ENCODE data around the gene CCDC9B.

The CCDC9B gene

DNA sequence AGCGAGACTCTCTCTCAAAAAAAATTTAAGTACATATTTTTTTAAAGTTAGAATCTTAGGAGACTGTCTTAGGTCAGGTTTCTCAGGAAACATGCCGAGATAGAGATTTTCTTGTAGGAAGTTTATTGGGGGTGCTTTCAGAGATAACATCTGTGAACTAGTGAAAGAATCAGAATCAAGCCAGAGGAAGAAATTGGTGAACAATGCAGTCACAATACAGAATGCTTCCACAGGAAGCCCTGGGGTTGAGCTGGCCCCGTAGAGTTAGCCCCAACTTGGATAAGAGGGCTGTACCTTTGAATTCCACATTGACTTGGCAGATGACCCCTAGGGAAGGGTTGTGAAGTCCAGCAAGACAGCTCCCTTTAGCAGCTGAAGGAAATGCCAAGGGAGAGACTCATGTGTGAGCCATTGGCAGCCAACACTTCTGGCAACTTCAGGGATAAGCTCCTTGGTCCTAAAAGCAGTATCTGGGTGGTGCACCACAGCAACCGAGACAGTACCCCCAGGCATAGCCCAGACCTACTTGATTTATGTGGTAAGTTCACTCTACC is 25.9 kb downstream of the CCDC9B start:
- TF ChIP-seq, protein P1, sequence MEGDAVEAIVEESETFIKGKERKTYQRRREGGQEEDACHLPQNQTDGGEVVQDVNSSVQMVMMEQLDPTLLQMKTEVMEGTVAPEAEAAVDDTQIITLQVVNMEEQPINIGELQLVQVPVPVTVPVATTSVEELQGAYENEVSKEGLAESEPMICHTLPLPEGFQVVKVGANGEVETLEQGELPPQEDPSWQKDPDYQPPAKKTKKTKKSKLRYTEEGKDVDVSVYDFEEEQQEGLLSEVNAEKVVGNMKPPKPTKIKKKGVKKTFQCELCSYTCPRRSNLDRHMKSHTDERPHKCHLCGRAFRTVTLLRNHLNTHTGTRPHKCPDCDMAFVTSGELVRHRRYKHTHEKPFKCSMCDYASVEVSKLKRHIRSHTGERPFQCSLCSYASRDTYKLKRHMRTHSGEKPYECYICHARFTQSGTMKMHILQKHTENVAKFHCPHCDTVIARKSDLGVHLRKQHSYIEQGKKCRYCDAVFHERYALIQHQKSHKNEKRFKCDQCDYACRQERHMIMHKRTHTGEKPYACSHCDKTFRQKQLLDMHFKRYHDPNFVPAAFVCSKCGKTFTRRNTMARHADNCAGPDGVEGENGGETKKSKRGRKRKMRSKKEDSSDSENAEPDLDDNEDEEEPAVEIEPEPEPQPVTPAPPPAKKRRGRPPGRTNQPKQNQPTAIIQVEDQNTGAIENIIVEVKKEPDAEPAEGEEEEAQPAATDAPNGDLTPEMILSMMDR (IDR thresholded peaks at IDR 0.05; ENCODE audit: control insufficient read depth, extremely low read depth, insufficient read depth), result no peak
- no peak for DNase-seq (ENCODE audit: low read depth)
- H3K4me3 ChIP-seq (ENCODE audit: low read depth, low read length), result no peak overlapping the region

DNA sequence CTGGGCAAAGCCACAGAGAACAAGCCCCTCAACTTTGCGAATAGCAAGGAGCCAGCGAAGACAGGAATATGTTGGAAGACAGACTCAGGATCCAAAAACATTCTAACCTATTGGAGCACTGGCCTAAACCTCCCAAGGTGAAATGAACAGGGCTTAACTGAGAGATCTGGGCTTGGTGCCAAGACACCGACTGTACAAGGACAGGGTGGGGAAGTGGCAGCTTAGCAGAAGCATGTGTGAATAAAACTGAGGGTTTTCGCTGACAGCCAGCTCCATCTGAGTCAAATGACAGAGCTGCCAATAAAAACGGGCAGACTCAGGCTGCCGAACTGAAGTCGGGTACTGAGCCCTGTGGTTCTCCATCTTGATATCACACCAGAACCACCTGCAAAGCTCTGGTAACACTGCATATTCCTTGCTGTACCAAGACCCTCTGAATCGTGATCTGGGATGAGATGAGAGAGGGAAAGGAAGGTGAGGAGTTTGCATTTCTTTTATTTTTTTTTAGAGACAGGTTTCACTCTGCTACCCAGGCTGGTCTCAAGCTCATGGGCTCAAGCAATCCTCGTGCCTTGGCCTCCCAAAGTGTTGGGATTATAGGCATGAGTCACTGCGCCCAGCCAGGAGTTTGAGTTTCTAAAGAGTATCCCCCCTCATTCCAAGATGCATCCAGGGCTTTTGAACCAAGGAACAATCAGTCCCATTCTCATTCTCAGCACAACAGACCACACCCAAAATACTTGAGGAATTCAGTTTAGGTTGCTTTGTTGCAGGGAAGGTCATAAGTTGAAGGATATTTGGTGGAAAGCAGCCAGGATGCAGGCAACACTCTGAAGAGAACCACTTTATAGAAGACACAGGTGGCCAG is 27.0 kb downstream of the CCDC9B start:
- TF ChIP-seq, protein P1 (IDR thresholded peaks at IDR 0.05; ENCODE audit: control insufficient read depth, extremely low read depth, insufficient read depth), result no peak
- no peak overlapping the region for H3K4me3 ChIP-seq (ENCODE audit: low read depth, low read length)
- peak; percentile 25 for DNase-seq (ENCODE audit: low read depth)

DNA sequence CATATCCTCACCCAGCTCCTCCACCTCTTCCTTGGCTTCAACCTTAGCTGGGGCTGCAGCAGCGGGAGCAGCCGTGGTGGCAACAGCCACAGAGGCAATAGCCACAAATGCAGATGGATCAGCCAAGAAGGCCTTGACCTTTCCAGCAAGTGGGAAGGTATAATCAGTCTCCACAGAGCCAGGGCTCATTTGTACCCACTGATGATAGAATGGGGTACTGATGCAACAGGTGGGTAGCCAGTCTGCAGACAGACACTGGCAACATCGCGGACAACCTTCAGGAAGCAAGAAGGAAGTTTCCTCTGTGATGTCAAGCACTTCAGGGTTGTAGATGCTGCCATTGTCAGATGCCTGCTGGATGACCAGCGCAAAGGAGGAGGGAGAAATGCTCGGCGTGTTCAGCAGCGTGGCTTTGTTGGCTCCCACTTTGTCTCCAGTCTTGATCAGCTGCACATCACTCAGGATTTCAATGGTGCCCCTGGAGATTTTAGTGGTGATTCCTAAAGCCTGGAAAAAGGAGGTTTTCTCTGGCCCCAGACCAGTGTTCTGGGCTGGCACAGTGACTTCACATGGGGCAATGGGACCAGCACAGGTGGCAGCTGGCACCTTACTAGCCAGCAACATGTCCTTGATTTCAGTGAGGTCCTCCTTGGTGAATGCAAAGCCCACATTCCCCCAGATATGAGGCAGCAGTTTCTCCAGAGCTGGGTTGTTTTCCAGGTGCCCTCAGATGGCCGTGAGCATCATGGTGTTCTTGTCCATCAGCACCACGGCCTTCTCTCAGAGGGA is 28.2 kb downstream of the CCDC9B start:
- TF ChIP-seq, protein P1 (IDR thresholded peaks at IDR 0.05; ENCODE audit: control insufficient read depth, extremely low read depth, insufficient read depth), result no peak
- no peak for DNase-seq (ENCODE audit: low read depth)
- H3K4me3 ChIP-seq (ENCODE audit: low read depth, low read length), result no peak overlapping the region

DNA sequence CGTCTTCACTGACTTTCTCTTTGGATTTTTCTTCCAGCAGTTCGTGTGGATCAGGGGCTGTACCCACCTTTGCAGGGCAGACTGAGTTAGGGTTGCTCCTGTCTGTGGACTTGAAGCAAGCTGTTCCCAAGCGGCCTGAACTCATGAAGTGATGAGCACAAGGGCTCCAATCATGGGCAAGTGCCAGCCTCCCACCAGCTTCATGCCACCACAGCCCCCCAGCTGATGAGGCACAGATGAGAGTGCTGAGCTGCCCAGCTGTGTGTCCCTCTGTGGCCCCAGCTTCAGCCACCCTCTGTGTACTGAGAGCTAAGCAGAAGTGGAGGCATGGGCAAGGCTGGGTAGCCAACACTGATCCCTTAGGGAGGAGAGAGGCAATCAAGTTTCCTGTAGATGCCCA is 29.7 kb downstream of the CCDC9B start:
- H3K4me3 ChIP-seq (ENCODE audit: low read depth, low read length), result no peak overlapping the region
- TF ChIP-seq, protein P1 (IDR thresholded peaks at IDR 0.05; ENCODE audit: control insufficient read depth, extremely low read depth, insufficient read depth), result no peak
- DNase-seq (ENCODE audit: low read depth), result no peak

DNA sequence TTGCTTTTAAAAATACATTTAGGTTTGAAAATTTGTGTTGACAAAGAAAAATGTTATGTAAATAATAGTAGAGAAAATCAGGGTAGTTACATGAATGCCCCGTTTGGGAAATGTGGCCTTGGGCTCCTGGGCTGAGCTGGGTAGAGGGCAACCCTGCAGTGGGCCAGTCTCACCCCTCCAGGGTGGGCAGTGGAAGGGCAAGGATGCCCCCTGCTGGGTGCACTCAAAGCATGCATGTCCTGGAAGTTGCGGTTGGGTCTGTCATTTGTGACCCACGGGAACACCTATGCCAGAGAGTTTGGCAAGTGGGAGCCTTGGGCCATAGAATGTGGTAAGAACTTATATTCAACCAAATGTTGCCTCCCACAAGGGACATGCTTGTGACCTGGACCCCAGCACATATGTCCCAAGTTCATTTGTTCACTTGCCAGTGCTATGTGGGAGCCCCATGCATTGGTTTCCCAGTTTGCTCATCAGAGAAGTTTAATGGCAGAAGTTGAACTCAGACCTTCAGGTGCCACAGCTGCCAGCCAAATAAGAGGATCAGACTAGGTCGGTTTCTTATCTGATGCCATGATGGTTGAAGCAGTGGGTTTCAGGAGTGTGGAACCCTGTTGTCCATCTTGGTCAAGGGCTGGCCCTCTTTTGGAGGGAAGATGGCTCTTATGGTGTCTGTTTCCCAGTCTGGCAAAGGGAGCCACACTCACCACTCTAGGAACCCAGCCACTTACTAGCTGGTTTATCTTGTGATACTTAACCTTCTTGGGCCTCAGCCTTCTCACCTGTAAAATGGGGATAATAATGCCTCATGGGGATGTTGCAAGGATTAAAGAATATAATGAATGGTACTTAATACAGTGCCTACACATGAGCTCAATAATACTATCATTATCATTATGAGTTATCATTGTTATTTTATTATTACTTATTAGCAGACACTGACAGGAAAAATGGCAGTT is 30.5 kb downstream of the CCDC9B start:
- H3K4me3 ChIP-seq (ENCODE audit: low read depth, low read length), result no peak overlapping the region
- TF ChIP-seq, protein P1 (IDR thresholded peaks at IDR 0.05; ENCODE audit: control insufficient read depth, extremely low read depth, insufficient read depth), result peak; percentile 83
- DNase-seq (ENCODE audit: low read depth), result no peak

DNA sequence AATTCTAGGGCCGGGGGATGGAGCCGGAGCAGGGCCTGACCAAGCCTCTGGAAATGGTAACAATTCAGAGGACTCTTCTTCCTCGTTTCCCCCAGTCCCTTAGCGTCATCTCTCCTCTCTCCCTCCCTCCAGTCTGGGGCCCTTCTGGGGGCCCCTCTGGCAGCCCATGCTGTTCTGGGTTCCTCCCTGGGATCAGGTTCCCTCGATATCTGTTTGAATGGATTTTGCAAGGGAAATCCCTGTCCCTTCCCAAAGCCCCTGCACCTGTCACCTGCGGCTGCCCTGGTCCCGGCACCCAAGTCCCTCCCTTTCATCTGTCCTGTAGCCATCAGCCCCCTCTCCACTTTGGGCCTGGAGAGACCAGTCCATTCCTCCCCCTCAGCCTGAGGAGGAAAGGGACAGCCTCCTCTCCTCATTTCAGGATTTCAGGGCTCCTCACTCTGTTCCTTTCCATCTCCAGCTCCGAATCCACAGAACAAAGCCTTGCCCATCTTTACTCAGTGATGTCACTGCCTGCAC is 31.3 kb downstream of the CCDC9B start:
- TF ChIP-seq, protein P1 (IDR thresholded peaks at IDR 0.05; ENCODE audit: control insufficient read depth, extremely low read depth, insufficient read depth), result no peak
- no peak overlapping the region for H3K4me3 ChIP-seq (ENCODE audit: low read depth, low read length)
- no peak for DNase-seq (ENCODE audit: low read depth)
